Peyer's patch (tissue), 4 donors: ENCODE data around the gene ZNF543.

Experiments
- CTCF ChIP-seq, 6 experiments: fragments of 450-650 bp in 4 of 6; fragments of 200-600 bp in 2 of 6; sonication (generic) in 1 of 6; IDR thresholded peaks; one replicate each; pipeline ENCODE4 v1.5.1; 2017 to 2019; ENCODE audit warnings: antibody characterized with exemption in 6 of 6, mild to moderate bottlenecking in 3 of 6, moderate library complexity in 1 of 6
- POLR2A ChIP-seq, 2 donors: fragments of 450-650 bp; IDR thresholded peaks; one replicate each; pipeline ENCODE4 v1.5.1; 2017; ENCODE audit warnings: antibody characterized with exemption in 2 of 2, mild to moderate bottlenecking in 2 of 2, moderate library complexity in 2 of 2

GRCh38 chr19:57363688-57364181 lies 43.5 kb downstream of the ZNF543 start:
- no peak for TF ChIP-seq POLR2A (IDR thresholded peaks at IDR 0.05)
- TF ChIP-seq CTCF (IDR thresholded peaks at IDR 0.05) = no peak
